HFF-Myc (cell line): ENCODE results near the gene HTT.

Experiments
- DNase-seq: peaks from one replicate; pipeline ENCODE4 v3.0.0-alpha.2; 2011; ENCODE audit warnings: low read depth; ENCODE audit errors: extremely low read depth
- H3K4me3 ChIP-seq: replicated peaks from 2 replicates; pipeline ENCODE4 v1.5.1; 2011; ENCODE audit warnings: low read depth, mild to moderate bottlenecking, control low read depth, low read length
- TF ChIP-seq, protein P1 (sequence below): IDR thresholded peaks from 2 replicates; pipeline ENCODE4 v1.5.1; 2012; ENCODE audit warnings: mild to moderate bottlenecking, low read depth, low read length, control low read depth; ENCODE audit errors: missing control alignments

The HTT gene

DNA sequence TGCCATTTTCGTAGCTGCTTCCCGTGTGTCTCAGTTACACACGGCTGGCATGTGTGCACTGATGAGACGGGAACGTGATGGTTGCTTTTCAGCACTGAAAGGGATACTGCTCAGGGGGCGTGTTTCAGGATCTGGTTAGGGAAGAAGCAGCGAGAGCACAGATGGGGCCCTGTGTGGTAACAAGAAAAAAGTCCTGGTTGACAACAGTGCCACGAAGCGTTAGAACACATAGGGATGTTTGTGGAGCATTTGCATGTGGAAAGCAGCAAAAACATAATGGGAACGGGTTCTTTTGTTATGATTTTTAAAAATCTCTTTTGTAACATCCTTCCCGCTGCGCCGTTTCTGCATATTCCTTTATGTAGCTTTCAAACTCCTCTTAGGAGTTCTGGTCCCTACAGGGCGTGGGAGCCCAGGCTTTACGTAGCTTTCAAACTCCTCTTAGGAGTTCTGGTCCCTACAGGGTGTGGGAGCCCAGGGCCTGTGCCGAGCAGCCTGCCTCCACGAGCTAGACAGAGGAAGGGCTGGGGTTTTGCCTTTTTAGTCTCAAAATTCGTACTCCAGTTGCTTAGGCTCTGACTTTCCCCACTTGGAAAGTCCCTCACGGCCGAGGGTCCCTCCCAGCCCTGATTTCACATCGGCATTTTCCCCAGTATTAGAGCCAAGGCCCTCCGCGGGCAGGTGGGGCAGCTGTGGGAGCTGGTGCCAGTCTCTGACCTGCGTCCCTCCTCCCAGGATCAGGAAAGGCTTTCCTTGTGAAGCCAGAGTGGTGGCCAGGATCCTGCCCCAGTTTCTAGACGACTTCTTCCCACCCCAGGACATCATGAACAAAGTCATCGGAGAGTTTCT lies 163.5 kb downstream of the HTT start:
- H3K4me3 ChIP-seq = no peak overlapping the region
- TF ChIP-seq, protein P1, sequence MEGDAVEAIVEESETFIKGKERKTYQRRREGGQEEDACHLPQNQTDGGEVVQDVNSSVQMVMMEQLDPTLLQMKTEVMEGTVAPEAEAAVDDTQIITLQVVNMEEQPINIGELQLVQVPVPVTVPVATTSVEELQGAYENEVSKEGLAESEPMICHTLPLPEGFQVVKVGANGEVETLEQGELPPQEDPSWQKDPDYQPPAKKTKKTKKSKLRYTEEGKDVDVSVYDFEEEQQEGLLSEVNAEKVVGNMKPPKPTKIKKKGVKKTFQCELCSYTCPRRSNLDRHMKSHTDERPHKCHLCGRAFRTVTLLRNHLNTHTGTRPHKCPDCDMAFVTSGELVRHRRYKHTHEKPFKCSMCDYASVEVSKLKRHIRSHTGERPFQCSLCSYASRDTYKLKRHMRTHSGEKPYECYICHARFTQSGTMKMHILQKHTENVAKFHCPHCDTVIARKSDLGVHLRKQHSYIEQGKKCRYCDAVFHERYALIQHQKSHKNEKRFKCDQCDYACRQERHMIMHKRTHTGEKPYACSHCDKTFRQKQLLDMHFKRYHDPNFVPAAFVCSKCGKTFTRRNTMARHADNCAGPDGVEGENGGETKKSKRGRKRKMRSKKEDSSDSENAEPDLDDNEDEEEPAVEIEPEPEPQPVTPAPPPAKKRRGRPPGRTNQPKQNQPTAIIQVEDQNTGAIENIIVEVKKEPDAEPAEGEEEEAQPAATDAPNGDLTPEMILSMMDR = no peak
- no peak for DNase-seq

- no peak overlapping the region for H3K4me3 ChIP-seq
- TF ChIP-seq, protein P1 = no peak
Observed at GRCh38 chr4:3238721-3239120, 164.2 kb downstream of the HTT start.

DNA sequence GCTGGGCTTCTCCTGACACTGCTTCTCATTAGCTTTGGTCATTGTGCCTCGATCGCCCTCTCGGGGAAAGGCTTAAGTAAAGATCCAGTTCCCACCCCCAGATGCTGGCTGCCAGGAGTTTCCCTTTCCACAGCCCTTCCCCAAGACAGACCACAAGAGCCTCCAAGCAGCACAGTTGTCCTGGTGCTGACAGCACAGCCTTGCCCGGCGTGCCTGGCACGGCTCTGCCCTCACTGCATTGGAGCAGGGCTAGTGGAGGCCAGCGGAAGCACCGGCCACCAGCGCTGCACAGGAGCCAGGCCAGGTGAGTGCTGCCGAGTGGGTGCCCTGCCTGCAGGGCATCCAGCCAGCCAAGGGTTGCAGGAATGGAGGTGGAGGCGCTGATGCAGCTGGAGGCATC lies 164.8 kb downstream of the HTT start:
- no peak overlapping the region for H3K4me3 ChIP-seq
- TF ChIP-seq, protein P1 = no peak
- no peak for DNase-seq

More at GRCh38 chr4:3238721-3239120, 164.2 kb downstream of the HTT start:
- DNase-seq = no peak

DNA sequence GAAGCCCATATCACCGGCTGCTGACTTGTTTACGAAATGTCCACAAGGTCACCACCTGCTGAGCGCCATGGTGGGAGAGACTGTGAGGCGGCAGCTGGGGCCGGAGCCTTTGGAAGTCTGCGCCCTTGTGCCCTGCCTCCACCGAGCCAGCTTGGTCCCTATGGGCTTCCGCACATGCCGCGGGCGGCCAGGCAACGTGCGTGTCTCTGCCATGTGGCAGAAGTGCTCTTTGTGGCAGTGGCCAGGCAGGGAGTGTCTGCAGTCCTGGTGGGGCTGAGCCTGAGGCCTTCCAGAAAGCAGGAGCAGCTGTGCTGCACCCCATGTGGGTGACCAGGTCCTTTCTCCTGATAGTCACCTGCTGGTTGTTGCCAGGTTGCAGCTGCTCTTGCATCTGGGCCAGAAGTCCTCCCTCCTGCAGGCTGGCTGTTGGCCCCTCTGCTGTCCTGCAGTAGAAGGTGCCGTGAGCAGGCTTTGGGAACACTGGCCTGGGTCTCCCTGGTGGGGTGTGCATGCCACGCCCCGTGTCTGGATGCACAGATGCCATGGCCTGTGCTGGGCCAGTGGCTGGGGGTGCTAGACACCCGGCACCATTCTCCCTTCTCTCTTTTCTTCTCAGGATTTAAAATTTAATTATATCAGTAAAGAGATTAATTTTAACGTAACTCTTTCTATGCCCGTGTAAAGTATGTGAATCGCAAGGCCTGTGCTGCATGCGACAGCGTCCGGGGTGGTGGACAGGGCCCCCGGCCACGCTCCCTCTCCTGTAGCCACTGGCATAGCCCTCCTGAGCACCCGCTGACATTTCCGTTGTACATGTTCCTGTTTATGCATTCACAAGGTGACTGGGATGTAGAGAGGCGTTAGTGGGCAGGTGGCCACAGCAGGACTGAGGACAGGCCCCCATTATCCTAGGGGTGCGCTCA lies 165.8 kb downstream of the HTT start:
- H3K4me3 ChIP-seq = no peak overlapping the region
- DNase-seq = no peak
- TF ChIP-seq, protein P1 = no peak

DNA sequence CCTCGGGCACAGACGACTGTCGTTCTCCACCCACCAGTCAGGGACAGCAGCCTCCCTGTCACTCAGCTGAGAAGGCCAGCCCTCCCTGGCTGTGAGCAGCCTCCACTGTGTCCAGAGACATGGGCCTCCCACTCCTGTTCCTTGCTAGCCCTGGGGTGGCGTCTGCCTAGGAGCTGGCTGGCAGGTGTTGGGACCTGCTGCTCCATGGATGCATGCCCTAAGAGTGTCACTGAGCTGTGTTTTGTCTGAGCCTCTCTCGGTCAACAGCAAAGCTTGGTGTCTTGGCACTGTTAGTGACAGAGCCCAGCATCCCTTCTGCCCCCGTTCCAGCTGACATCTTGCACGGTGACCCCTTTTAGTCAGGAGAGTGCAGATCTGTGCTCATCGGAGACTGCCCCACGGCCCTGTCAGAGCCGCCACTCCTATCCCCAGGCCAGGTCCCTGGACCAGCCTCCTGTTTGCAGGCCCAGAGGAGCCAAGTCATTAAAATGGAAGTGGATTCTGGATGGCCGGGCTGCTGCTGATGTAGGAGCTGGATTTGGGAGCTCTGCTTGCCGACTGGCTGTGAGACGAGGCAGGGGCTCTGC lies 166.5 kb downstream of the HTT start:
- TF ChIP-seq, protein P1 = no peak
- DNase-seq = no peak
- H3K4me3 ChIP-seq = no peak overlapping the region

GRCh38 chr4:3241898-3242524 lies 167.5 kb downstream of the HTT start:
- TF ChIP-seq, protein P1 = no peak
- DNase-seq = peak; percentile 35
- no peak overlapping the region for H3K4me3 ChIP-seq
